ENCODE measurements around the gene NOTCH1.

The NOTCH1 gene

DNA sequence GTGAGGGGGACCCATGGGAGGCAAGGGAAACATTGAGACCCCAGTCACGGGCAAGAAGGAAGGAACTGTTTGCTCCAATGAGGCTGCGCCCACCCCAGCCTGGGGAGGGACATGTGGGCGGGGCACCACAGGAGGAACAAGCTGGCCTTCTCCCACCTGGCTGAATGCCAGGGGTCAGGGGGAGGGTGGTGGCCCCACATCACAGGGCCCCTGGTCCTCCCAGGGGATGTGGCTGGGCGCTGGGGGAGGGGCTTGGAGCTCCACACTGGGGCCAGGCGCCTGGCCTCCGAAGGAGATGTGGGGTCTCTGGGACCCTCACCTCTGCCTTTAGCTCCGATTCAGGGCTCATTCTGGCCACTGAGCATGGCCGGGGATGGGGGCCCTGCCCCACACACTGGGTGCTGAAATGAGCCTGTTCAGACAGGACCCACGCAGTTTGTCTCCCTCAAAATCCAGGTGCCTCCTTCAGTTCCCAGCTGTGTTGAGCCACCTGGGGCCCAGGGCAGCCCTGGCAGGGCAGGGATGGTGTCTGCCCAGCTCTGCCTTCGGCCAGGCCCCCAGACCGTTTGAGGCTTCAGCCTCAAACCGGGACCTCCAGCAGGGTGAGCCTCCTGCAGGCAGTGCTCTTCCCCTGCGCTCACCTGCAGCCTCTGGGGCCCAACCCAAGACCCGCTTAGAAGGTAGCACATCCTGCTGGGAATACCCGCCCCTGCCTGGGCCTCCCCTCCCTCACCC is 33.2 kb upstream of the NOTCH1 start:
- Histone ChIP-seq H3K27ac (ENCODE audit: low read length) (0 out of 2 replicates have a peak overlapping the region, but pooled peaks have one; percentile 15), H4K20me1 (ENCODE audit: insufficient read depth, low read length) (no peaks in the 10 kb centered on the region), H3K36me3 (ENCODE audit: insufficient read depth, low read length) (0 out of 2 replicates have a peak, but pooled peaks cover 5% of the 10 kb centered on the region), H3K27me3 (ENCODE audit: insufficient read depth, low read length, poor library complexity) (no peaks in the 10 kb centered on the region), H2AFZ (ENCODE audit: low read depth, low read length) (no peak overlapping the region), H3K9ac (ENCODE audit: low read depth, low read length) (no peak overlapping the region), H3K9me3 (ENCODE audit: insufficient read depth, low read length, severe bottlenecking) (no peaks in the 10 kb centered on the region), H3K79me2 (ENCODE audit: insufficient read depth, low read length) (peaks cover 8% of the 10 kb centered on the region; the same call in 1 of the 2 replicates), H3K4me3 (ENCODE audit: low read depth in 1 of 2, low read length in 2 of 2) (no peak overlapping the region), H3K4me1 (ENCODE audit: insufficient read depth, low read length) (peaks cover 21% of the 10 kb centered on the region), H3K4me2 (ENCODE audit: insufficient read depth, low read length) (no peak overlapping the region)
- TF ChIP-seq, protein P1, sequence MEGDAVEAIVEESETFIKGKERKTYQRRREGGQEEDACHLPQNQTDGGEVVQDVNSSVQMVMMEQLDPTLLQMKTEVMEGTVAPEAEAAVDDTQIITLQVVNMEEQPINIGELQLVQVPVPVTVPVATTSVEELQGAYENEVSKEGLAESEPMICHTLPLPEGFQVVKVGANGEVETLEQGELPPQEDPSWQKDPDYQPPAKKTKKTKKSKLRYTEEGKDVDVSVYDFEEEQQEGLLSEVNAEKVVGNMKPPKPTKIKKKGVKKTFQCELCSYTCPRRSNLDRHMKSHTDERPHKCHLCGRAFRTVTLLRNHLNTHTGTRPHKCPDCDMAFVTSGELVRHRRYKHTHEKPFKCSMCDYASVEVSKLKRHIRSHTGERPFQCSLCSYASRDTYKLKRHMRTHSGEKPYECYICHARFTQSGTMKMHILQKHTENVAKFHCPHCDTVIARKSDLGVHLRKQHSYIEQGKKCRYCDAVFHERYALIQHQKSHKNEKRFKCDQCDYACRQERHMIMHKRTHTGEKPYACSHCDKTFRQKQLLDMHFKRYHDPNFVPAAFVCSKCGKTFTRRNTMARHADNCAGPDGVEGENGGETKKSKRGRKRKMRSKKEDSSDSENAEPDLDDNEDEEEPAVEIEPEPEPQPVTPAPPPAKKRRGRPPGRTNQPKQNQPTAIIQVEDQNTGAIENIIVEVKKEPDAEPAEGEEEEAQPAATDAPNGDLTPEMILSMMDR (IDR thresholded peaks at IDR 0.05; ENCODE audit: borderline replicate concordance, extremely low read depth, low read length, poor library complexity, severe bottlenecking), result no peak
- TF ChIP-seq EZH2 (IDR thresholded peaks at IDR 0.05; ENCODE audit: borderline replicate concordance, low read depth, low read length, severe bottlenecking), result no peak
- DNase-seq (peak; percentile 31), ATAC-seq (ENCODE audit: insufficient read depth, low read depth) (peak; percentile 37)

DNA sequence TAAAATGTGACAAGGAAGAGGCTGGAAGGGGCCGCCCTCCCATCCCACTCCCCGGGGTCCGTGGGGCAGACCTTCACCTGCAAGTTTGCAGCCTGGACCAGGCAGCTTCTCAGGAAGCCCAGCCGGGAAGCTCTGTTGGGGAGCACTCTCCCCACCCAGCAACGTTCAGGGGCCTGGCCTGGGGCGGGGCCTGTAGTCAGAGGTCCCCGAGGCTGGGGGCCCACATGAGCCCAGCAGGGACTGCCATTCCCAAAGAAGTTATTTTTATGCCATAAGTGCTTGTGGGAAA is 32.7 kb upstream of the NOTCH1 start:
- ATAC-seq (ENCODE audit: insufficient read depth, low read depth) (peak; percentile 12; the same call in 2 of the 3 replicates), DNase-seq (no peak)
- Histone ChIP-seq H3K27ac (ENCODE audit: low read length) (no peak overlapping the region), H3K79me2 (ENCODE audit: insufficient read depth, low read length) (peaks cover 4% of the 10 kb centered on the region; the same call in 1 of the 2 replicates), H3K9me3 (ENCODE audit: insufficient read depth, low read length, severe bottlenecking) (no peaks in the 10 kb centered on the region), H2AFZ (ENCODE audit: low read depth, low read length) (no peak overlapping the region), H3K4me2 (ENCODE audit: insufficient read depth, low read length) (no peak overlapping the region), H3K4me1 (ENCODE audit: insufficient read depth, low read length) (peaks cover 16% of the 10 kb centered on the region), H3K27me3 (ENCODE audit: insufficient read depth, low read length, poor library complexity) (no peaks in the 10 kb centered on the region), H3K4me3 (ENCODE audit: low read depth in 1 of 2, low read length in 2 of 2) (no peak overlapping the region), H3K36me3 (ENCODE audit: insufficient read depth, low read length) (0 out of 2 replicates have a peak, but pooled peaks cover 5% of the 10 kb centered on the region), H4K20me1 (ENCODE audit: insufficient read depth, low read length) (no peaks in the 10 kb centered on the region), H3K9ac (ENCODE audit: low read depth, low read length) (no peak overlapping the region)
- TF ChIP-seq, protein P1 (IDR thresholded peaks at IDR 0.05; ENCODE audit: borderline replicate concordance, extremely low read depth, low read length, poor library complexity, severe bottlenecking), result no peak
- no peak for TF ChIP-seq EZH2 (IDR thresholded peaks at IDR 0.05; ENCODE audit: borderline replicate concordance, low read depth, low read length, severe bottlenecking)

DNA sequence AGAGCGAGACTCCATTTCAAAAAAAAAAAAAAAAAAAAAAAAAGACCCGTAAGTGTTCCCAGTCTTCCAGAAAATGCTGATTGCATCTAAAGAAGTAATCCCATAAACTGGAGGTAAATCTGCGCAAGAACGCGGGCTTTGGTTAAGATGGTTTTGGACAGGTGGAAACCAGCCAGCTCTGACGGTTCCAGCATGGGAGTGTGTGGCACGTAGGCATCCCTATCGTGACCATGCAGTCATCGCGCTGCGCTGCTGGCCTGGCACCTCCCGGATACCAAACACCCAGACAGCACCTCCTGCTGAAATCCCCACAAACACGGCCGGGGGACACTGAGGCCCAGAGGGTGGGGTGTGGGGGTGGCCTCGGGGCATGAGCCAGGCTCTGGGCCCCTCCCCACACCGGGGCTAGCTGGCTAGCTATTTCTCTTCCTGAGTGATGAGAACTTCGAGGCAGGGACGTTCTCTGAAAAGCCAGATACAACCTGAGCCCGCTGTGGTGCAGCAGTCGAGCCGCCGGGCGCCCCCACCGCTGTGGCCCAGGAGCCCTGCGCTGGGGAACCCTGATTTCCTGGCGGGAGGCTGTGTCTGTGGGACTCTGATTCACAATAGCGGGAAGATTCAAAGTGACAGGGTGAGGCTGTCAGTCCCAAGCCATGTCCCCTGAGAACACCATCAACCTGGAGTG is 32.2 kb upstream of the NOTCH1 start:
- Histone ChIP-seq H3K4me3 (ENCODE audit: low read depth in 1 of 2, low read length in 2 of 2) (no peak overlapping the region), H3K9ac (ENCODE audit: low read depth, low read length) (no peak overlapping the region), H3K4me1 (ENCODE audit: insufficient read depth, low read length) (peaks cover 12% of the 10 kb centered on the region), H3K9me3 (ENCODE audit: insufficient read depth, low read length, severe bottlenecking) (no peaks in the 10 kb centered on the region), H4K20me1 (ENCODE audit: insufficient read depth, low read length) (no peaks in the 10 kb centered on the region), H3K27ac (ENCODE audit: low read length) (no peak overlapping the region), H2AFZ (ENCODE audit: low read depth, low read length) (no peak overlapping the region), H3K79me2 (ENCODE audit: insufficient read depth, low read length) (peaks cover 4% of the 10 kb centered on the region; the same call in 1 of the 2 replicates), H3K36me3 (ENCODE audit: insufficient read depth, low read length) (0 out of 2 replicates have a peak, but pooled peaks cover 5% of the 10 kb centered on the region), H3K4me2 (ENCODE audit: insufficient read depth, low read length) (no peak overlapping the region), H3K27me3 (ENCODE audit: insufficient read depth, low read length, poor library complexity) (no peaks in the 10 kb centered on the region)
- DNase-seq (peak; percentile 44), ATAC-seq (ENCODE audit: insufficient read depth, low read depth) (peak; percentile 51)
- TF ChIP-seq EZH2 (IDR thresholded peaks at IDR 0.05; ENCODE audit: borderline replicate concordance, low read depth, low read length, severe bottlenecking), result no peak
- TF ChIP-seq, protein P1 (IDR thresholded peaks at IDR 0.05; ENCODE audit: borderline replicate concordance, extremely low read depth, low read length, poor library complexity, severe bottlenecking), result no peak

All from DND-41 (cell line).